Nephron (organoid): ENCODE results near the gene GMPPA.

Experiments
- H3K27ac Mint-ChIP-seq, 3 experiments: 2 replicates each; pipeline ENCODE4 v1.8.0; 2020; ENCODE audit warnings: mixed read lengths in 3 of 3, mild to moderate bottlenecking in 2 of 3, moderate library complexity in 1 of 3
- H3K27me3 Mint-ChIP-seq: 2 replicates; pipeline ENCODE4 v1.8.0; 2021; ENCODE audit warnings: low read depth, mild to moderate bottlenecking, moderate library complexity, mixed read lengths
- H3K36me3 Mint-ChIP-seq: 2 replicates; pipeline ENCODE4 v1.8.0; 2020; ENCODE audit warnings: low read depth, mixed read lengths
- H3K4me1 Mint-ChIP-seq: 2 replicates; pipeline ENCODE4 v1.8.0; 2020; ENCODE audit warnings: mixed read lengths
- H3K4me3 Mint-ChIP-seq, 3 experiments: 2 replicates each; pipeline ENCODE4 v1.8.0; 2020; ENCODE audit warnings: mild to moderate bottlenecking in 3 of 3, mixed read lengths in 3 of 3, moderate library complexity in 2 of 3
- H3K9me3 Mint-ChIP-seq: 2 replicates; pipeline ENCODE4 v1.8.0; 2020; ENCODE audit warnings: mixed read lengths
- TF ChIP-seq, protein P1 (sequence below), 3 experiments: fragments of 200-600 bp; sonication (generic); IDR thresholded peaks; one replicate each; pipeline ENCODE4 v1.5.0; 2021; ENCODE audit warnings: antibody characterized with exemption in 3 of 3; ENCODE audit not compliant: unreplicated experiment in 3 of 3

The GMPPA gene

GRCh38 chr2:219510512-219511135 lies 11.9 kb downstream of the GMPPA start:
- H3K27ac Mint-ChIP-seq: peak overlapping the region; percentile 85 to 94 (median 89)
- peaks cover 61% of the 10 kb centered on the region for H3K27me3 Mint-ChIP-seq
- H3K4me1 Mint-ChIP-seq: peaks cover 49% of the 10 kb centered on the region
- peak overlapping the region; percentile 72 to 76 (median 74) for H3K4me3 Mint-ChIP-seq
- no peaks in the 10 kb centered on the region for H3K9me3 Mint-ChIP-seq
- TF ChIP-seq, protein P1, sequence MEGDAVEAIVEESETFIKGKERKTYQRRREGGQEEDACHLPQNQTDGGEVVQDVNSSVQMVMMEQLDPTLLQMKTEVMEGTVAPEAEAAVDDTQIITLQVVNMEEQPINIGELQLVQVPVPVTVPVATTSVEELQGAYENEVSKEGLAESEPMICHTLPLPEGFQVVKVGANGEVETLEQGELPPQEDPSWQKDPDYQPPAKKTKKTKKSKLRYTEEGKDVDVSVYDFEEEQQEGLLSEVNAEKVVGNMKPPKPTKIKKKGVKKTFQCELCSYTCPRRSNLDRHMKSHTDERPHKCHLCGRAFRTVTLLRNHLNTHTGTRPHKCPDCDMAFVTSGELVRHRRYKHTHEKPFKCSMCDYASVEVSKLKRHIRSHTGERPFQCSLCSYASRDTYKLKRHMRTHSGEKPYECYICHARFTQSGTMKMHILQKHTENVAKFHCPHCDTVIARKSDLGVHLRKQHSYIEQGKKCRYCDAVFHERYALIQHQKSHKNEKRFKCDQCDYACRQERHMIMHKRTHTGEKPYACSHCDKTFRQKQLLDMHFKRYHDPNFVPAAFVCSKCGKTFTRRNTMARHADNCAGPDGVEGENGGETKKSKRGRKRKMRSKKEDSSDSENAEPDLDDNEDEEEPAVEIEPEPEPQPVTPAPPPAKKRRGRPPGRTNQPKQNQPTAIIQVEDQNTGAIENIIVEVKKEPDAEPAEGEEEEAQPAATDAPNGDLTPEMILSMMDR (IDR thresholded peaks at IDR 0.05; ENCODE audit: unreplicated experiment in 3 of 3): no peak
- H3K36me3 Mint-ChIP-seq: peaks cover 4% of the 10 kb centered on the region

DNA sequence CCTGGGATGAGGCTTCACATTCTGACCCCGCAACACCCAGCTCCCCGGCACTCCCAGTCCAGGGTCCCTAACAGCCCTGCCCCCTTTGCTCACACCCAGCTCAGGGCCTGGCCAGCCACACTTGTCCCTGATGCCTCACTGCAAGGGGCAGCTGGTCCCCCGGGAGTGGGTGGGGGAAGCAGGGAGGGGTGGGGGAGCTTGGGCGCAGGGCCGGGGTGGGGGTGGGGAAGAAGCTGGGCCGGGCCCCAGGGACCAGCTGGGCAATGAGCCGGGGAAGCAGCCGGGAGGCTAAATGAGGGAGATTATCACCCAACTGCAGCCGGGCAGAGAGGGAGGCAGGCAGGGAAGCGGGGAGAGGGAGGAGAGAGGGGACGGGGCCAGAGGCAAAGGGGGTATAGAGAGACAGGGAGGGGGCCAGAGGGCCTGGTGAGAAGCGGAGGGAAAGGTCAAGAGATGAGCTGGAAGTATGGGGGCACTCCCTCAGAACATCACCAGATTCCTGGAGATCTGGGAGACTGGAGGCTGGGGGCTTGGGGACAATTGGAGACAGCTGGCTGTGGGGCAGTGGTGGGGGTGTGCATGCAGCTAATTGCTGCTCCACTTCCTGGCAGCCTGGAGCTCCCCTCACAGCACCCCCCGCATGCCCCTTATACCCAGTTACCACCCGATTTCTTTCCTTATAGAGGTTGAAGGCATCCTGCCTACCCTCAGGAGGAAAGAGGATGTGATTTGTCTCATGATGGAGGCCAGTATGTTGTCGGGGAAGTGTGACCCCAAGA lies 13.0 kb downstream of the GMPPA start:
- Mint-ChIP-seq H3K27ac (peak overlapping the region; percentile 53 to 65 (median 63)), H3K36me3 (peaks cover under 1% of the 10 kb centered on the region), H3K27me3 (peaks cover 72% of the 10 kb centered on the region), H3K4me1 (peaks cover 60% of the 10 kb centered on the region), H3K9me3 (no peaks in the 10 kb centered on the region), H3K4me3 (peak overlapping the region; percentile 19 to 45 (median 43))
- TF ChIP-seq, protein P1 (IDR thresholded peaks at IDR 0.05; ENCODE audit: unreplicated experiment in 3 of 3): no peak

DNA sequence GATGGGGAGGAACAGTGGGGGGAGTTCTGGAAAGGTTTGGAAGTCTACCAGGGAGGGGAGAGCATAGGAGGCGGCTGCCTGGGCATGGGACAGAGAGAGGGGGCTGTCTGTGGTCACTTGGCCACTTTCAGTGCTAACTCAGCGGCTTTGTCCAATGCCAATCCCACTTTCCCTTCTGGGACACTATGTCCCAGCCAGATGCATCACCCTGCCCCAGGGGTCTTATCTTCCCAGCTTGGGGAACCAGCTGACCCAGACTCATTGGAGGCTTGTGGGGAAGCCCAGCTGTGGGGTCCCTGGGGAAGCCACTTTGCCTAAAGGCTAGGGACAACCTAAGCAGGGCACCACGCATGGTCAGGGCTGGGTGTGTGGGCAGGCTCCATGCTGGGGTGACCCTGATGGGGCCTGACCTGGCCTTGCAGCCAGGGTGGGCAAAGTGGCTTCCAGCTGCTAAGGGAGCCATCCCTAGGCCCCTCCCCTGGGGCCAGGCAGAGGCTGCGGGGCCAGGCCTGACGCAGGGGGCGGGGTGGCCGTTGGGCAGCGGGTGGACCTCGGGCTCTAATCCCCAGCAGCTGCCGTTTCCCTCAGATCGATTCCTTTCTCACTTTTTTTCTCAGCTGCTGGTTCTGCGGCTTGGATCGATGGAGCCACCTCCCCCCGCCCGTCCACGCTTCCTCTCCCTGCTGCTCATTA lies 14.0 kb downstream of the GMPPA start:
- Mint-ChIP-seq H3K9me3 (no peaks in the 10 kb centered on the region), H3K36me3 (no peaks in the 10 kb centered on the region), H3K4me3 (peak overlapping the region in 1 of 3 experiments; percentile 66)

GRCh38 chr2:219513787-219514186 lies 15.1 kb downstream of the GMPPA start:
- H3K27ac Mint-ChIP-seq: peak overlapping the region; percentile 7 to 66 (median 22)

More for the DNA sequence above, 14.0 kb downstream of the GMPPA start:
- peaks cover 65% of the 10 kb centered on the region for H3K4me1 Mint-ChIP-seq
- H3K27me3 Mint-ChIP-seq: peaks cover 78% of the 10 kb centered on the region
- H3K27ac Mint-ChIP-seq: peak overlapping the region; percentile 53 to 66 (median 63)
- TF ChIP-seq, protein P1 (IDR thresholded peaks at IDR 0.05; ENCODE audit: unreplicated experiment in 3 of 3): no peak

DNA sequence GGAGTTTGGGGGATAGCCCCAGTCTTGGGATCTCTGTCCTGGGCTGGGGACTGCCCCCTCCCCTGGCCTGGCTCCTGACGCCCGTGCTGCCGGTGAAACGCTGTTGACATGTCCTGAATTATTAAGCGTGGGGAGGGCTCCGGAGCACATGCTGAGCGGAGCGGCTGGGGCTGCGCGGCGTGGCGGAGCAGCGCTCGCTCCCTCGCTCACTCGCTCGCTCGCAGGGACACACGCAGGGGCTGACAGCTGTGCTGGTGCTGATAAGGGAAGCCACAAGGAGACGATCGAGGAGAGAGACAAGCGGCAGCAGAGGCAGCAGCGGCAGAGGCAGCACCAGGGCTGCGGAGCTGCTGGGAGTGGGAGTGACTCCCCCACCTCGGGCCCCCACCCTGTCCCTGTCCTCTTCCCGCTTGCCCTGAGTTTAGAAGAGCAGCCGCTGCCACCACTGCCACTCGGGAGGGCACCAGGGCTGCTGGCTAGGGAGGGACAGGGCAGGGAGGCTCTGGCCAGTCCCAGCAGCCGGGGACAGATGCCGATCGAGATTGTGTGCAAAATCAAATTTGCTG lies 15.6 kb downstream of the GMPPA start, which contains the start of gene ASIC4:
Gene ASIC4, plus strand, starts transcription at position 287 of the 566 bp plus-strand sequence. Its CDS starts 243 bp downstream, at position 530.
- H3K4me3 Mint-ChIP-seq: peak within 1 kb of the TSS; percentile 66 to 77 (median 72)
- peak within 1 kb of the TSS; percentile 7 to 66 (median 34) for H3K27ac Mint-ChIP-seq
- H3K27me3 Mint-ChIP-seq: peaks cover 84% of the 10 kb centered on the region
- no peaks in the 10 kb centered on the region for H3K9me3 Mint-ChIP-seq
- peaks cover 72% of the 10 kb centered on the region for H3K4me1 Mint-ChIP-seq
- TF ChIP-seq, protein P1 (IDR thresholded peaks at IDR 0.05; ENCODE audit: unreplicated experiment in 3 of 3): no peak
- H3K36me3 Mint-ChIP-seq: no peaks in the 10 kb centered on the region

More at GRCh38 chr2:219513787-219514186, 15.1 kb downstream of the GMPPA start:
- H3K27me3 Mint-ChIP-seq: peaks cover 83% of the 10 kb centered on the region
- H3K4me1 Mint-ChIP-seq: peaks cover 69% of the 10 kb centered on the region
- no peaks in the 10 kb centered on the region for H3K36me3 Mint-ChIP-seq
- H3K4me3 Mint-ChIP-seq: peak overlapping the region; percentile 66 to 77 (median 72)
- no peaks in the 10 kb centered on the region for H3K9me3 Mint-ChIP-seq
- TF ChIP-seq, protein P1 (IDR thresholded peaks at IDR 0.05; ENCODE audit: unreplicated experiment in 3 of 3): no peak
